Prostate gland (tissue), 2 donors: Measurements from ENCODE around the gene ATAD2B. TPM values are rescaled to one million over a fixed set of nuclear protein-coding genes. Genes with fewer than 3 reads are reported as not detected.

Source experiments
- DNase-seq: peaks from one replicate; pipeline ENCODE4 v3.0.0-alpha.2; 2019; ENCODE audit warnings: low spot score
- H3K27ac ChIP-seq, 2 donors: fragments of 200-600 bp; sonication (generic); 2 replicates each; pipeline ENCODE4 v1.5.1; 2017 to 2019
- H3K27me3 ChIP-seq: fragments of 200-600 bp; sonication (generic); replicated peaks from 2 replicates; pipeline ENCODE4 v1.5.1; 2019; ENCODE audit not compliant: insufficient read depth
- H3K36me3 ChIP-seq, 2 donors: fragments of 200-600 bp; sonication (generic); 1 replicate in 1 of 2; 2 replicates in 1 of 2; pipeline versions ENCODE4 v1.5.1 to v1.8.1; 2017 to 2019
- H3K4me1 ChIP-seq: fragments of 200-600 bp; sonication (generic); replicated peaks from 2 replicates; pipeline ENCODE4 v1.5.1; 2019
- H3K4me3 ChIP-seq, 2 donors: fragments of 200-600 bp; sonication (generic); 2 replicates each; pipeline ENCODE4 v1.5.1; 2017 to 2019
- H3K9me3 ChIP-seq: fragments of 200-600 bp; sonication (generic); 2 replicates; pipeline ENCODE4 v1.5.1; 2017
- POLR2A ChIP-seq: fragments of 450-650 bp; IDR thresholded peaks from one replicate; pipeline ENCODE4 v1.6.1; 2016; ENCODE audit warnings: antibody characterized with exemption, mild to moderate bottlenecking
- POLR2AphosphoS5 ChIP-seq: sonication (generic); formaldehyde crosslinking; IDR thresholded peaks from one replicate; pipeline ENCODE4 v1.6.1; 2017; ENCODE audit warnings: antibody characterized with exemption
- WGBS: methylation state at CpG from one replicate; pipeline ENCODE4 v1.1.5; 2018; 5-methylcytosine and 5-hydroxymethylcytosine counted together
- intact Hi-C: fragments of 100-400 bp; cut with DNase I; formaldehyde crosslinking; loops from one replicate; pipeline ENCODE4 v1.14.2; 2022
- total RNA-seq, 2 donors: library from RNA; depleted of rRNA; stranded (reverse); fragments of >200 nt; gene quantifications; one replicate each; pipeline ENCODE4 v1.1.0, GENCODE V29; 2016
- TF ChIP-seq, protein P1 (sequence below), 4 experiments: fragments of 200-600 bp in 2 of 4; fragments of 450-650 bp in 2 of 4; sonication (generic) in 2 of 4; IDR thresholded peaks; 1 replicate in 3 of 4; 2 replicates in 1 of 4; pipeline ENCODE4 v1.5.1; 2016 to 2019; ENCODE audit warnings: antibody characterized with exemption in 4 of 4, mild to moderate bottlenecking in 2 of 4, moderate library complexity in 2 of 4

The ATAD2B gene
- total RNA-seq, 2 donors from 2014 or later, result 12.2 to 16.9 TPM

DNA sequence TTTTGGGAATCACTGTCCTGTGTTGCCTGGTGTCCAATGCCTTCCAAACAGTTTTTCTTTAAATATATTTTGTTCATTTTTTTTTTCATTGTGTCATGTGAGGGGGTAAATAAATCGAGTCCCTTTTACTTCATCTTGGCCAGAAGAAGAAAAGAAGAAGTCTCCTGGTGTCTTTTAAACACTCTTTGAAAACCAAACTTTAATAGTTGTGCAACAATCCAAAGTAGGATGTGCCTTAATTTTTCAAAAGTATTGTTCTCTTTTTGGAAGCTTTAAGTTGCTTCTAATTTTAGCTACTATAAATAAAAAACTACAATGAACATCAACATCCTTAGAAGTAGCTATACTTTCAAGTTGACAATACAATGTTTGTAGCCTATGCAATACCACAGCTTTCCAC is 154.9 kb downstream of the ATAD2B start:
- H3K4me3 ChIP-seq, result no peak overlapping the region
- H3K27ac ChIP-seq, result no peak overlapping the region
- H3K36me3 ChIP-seq, result no peaks in the 10 kb centered on the region
- intact Hi-C loops, result no loop called here
- no peaks in the 10 kb centered on the region for H3K9me3 ChIP-seq
- H3K27me3 ChIP-seq, result no peaks in the 10 kb centered on the region
- DNase-seq, result no peak
- no peak for TF ChIP-seq POLR2A
- TF ChIP-seq, protein P1, sequence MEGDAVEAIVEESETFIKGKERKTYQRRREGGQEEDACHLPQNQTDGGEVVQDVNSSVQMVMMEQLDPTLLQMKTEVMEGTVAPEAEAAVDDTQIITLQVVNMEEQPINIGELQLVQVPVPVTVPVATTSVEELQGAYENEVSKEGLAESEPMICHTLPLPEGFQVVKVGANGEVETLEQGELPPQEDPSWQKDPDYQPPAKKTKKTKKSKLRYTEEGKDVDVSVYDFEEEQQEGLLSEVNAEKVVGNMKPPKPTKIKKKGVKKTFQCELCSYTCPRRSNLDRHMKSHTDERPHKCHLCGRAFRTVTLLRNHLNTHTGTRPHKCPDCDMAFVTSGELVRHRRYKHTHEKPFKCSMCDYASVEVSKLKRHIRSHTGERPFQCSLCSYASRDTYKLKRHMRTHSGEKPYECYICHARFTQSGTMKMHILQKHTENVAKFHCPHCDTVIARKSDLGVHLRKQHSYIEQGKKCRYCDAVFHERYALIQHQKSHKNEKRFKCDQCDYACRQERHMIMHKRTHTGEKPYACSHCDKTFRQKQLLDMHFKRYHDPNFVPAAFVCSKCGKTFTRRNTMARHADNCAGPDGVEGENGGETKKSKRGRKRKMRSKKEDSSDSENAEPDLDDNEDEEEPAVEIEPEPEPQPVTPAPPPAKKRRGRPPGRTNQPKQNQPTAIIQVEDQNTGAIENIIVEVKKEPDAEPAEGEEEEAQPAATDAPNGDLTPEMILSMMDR (IDR thresholded peaks at IDR 0.05), result no peak
- TF ChIP-seq POLR2AphosphoS5, result no peak
- WGBS, result 78% methylated on average over 1 of the region's 1 CpG
- H3K4me1 ChIP-seq, result no peaks in the 10 kb centered on the region

DNA sequence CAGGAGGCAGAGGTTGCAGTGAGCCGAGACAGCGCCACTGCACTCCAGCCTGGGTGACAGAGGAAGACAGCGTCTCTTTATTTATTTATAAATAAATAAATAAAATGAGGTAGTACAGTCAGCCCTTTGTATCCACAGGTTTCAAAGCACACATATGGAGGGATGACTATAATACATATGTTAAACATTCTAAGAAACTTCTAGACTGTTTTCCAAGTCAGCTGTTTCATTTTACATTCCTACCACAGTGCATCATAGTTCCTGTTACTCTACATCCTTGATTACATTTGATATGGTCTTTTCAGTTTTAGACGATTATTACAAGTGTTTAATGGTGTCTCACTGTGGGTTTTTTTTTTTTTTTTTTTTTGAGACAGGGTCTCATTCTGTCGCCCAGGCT is 157.6 kb downstream of the ATAD2B start:
- H3K4me3 ChIP-seq, result no peak overlapping the region
- TF ChIP-seq, protein P1 (IDR thresholded peaks at IDR 0.05), result no peak
- TF ChIP-seq POLR2AphosphoS5 (no peak), POLR2A (no peak)
- no peaks in the 10 kb centered on the region for H3K9me3 ChIP-seq
- no peaks in the 10 kb centered on the region for H3K36me3 ChIP-seq
- no peak overlapping the region for H3K27ac ChIP-seq
- intact Hi-C loops, result no loop called here
- H3K4me1 ChIP-seq, result no peaks in the 10 kb centered on the region
- 94% methylated on average over 5 of the region's 5 CpGs for WGBS
- no peak for DNase-seq
- no peaks in the 10 kb centered on the region for H3K27me3 ChIP-seq

DNA sequence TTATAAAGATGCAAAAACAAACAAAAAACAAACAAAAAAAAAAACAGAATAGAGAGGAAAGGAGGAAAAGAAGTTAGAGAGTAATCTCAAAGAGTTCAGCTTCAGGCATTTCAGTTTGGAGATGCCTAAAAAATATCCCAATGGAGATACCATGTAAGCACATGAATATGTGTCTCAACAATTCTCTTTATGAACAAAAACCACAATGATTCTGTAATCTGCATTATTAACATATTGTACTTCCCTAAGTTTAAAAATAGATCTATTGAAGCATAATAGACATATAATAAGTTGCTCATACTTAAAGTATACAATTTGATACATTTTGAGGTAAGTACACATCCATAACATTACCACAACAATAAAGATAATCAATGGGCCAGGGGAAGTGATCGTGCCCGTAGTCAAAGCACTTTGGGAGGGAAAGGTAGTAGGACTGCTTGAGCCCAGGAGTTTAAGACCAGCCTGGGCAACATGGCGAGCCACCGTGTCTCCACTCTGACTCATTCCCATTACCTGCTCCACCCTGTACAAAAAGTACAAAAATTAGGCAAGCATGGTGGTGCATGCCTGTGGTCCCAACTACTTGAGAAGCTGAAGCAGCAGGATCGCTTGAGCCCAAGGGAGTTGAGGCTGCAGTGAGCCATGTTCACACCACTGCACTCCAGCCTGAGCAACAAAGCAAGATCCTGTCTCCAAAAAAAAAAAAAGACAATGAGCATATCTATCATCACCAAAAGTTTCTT is 158.9 kb downstream of the ATAD2B start:
- Histone ChIP-seq H3K27ac (no peak overlapping the region), H3K36me3 (no peaks in the 10 kb centered on the region), H3K9me3 (no peaks in the 10 kb centered on the region), H3K4me1 (no peaks in the 10 kb centered on the region), H3K27me3 (no peaks in the 10 kb centered on the region), H3K4me3 (no peak overlapping the region)
- intact Hi-C loops, result no loop called here
- 93% methylated on average over 5 of the region's 5 CpGs for WGBS
- DNase-seq, result no peak
- TF ChIP-seq, protein P1 (IDR thresholded peaks at IDR 0.05), result no peak
- no peak for TF ChIP-seq POLR2AphosphoS5
- TF ChIP-seq POLR2A, result no peak

DNA sequence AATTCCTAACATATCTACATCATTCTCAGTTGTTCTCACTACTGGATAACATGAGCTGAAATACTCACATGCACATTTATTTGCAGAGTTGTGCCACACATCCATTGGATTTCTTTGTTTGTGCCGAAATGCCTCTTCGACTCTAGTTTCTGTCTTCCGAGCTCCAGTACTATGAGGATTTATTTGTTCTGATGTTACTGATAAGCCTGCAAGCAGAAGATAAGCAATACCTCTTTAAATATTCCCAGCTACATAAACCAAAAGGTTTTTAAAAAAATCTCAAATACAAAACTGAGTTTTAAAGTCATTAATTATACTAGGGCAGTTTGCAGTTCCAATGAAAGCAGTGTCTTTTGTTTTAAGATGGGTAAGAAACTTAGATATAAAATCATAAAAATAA is 164.8 kb downstream of the ATAD2B start:
- WGBS, result 3% methylated on average over 3 of the region's 3 CpGs
- Histone ChIP-seq H3K4me1 (no peaks in the 10 kb centered on the region), H3K9me3 (no peaks in the 10 kb centered on the region), H3K4me3 (no peak overlapping the region), H3K27me3 (no peaks in the 10 kb centered on the region), H3K27ac (peak overlapping the region in 1 of 2 donors; percentile 2), H3K36me3 (no peaks in the 10 kb centered on the region)
- TF ChIP-seq POLR2A (no peak), POLR2AphosphoS5 (no peak)
- TF ChIP-seq, protein P1 (IDR thresholded peaks at IDR 0.05), result no peak
- no peak for DNase-seq
- intact Hi-C loops, result loop anchor here (5.0 kb wide), 1 partner anchor 375 kb away; the partner anchor contains the start of gene KLHL29

DNA sequence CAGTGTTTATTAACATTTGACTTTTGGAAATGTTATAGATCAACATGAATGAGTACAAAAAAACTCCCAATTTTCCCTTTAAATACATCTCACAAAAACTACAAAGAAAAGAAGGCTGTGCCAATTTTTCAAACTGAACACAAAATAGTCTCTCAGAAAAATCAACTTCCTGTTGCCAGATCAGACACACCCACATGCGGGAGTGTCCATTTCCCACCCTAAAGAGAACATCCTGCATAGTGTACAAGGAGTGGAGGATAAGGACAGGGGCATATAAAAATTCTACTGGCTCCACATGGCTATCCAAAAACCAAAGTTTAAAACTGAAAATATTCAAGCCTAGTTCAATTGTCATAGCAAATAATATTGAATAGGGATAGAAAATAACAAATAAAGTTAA is 165.3 kb downstream of the ATAD2B start:
- 11% methylated on average over 1 of the region's 1 CpG for WGBS
- TF ChIP-seq, protein P1 (IDR thresholded peaks at IDR 0.05), result no peak
- TF ChIP-seq POLR2AphosphoS5, result no peak
- no peak for TF ChIP-seq POLR2A
- Histone ChIP-seq H3K4me3 (no peak overlapping the region), H3K36me3 (no peaks in the 10 kb centered on the region), H3K27me3 (no peaks in the 10 kb centered on the region), H3K9me3 (no peaks in the 10 kb centered on the region), H3K27ac (peak overlapping the region in 1 of 2 donors; percentile 2), H3K4me1 (no peaks in the 10 kb centered on the region)
- no peak for DNase-seq
- intact Hi-C loops, result loop anchor here (5.0 kb wide), 1 partner anchor 374 kb away; the partner anchor contains the start of gene KLHL29
